Liver (tissue), 9 donors: ENCODE data around the gene COLEC12. TPM values are rescaled to one million over a fixed set of nuclear protein-coding genes. Genes with fewer than 3 reads are reported as not detected.

Experiments
- DNase-seq: peaks from one replicate; pipeline ENCODE4 v3.0.0-alpha.2; 2017; ENCODE audit warnings: low spot score
- H3K27ac ChIP-seq, 2 donors: one replicate each; pipeline ENCODE4 v1.7.0; 2013; ENCODE audit warnings: inconsistent platforms in 2 of 2, low read length in 2 of 2, control low read depth in 1 of 2, low read depth in 1 of 2, mild to moderate bottlenecking in 1 of 2
- H3K27me3 ChIP-seq, 4 donors: one replicate each; pipeline versions ENCODE4 v1.6.1 to v1.7.0; 2013; ENCODE audit warnings: low read length in 3 of 4, inconsistent platforms in 1 of 4, mild to moderate bottlenecking in 1 of 4, moderate library complexity in 1 of 4; ENCODE audit not compliant: control insufficient read depth in 4 of 4, insufficient read depth in 4 of 4
- H3K36me3 ChIP-seq, 4 donors: one replicate each; pipeline versions ENCODE4 v1.6.1 to v1.7.0; 2013; ENCODE audit warnings: low read length in 3 of 4, mild to moderate bottlenecking in 3 of 4, low read depth in 1 of 4, moderate library complexity in 1 of 4; ENCODE audit not compliant: control insufficient read depth in 4 of 4, insufficient read depth in 3 of 4
- H3K4me1 ChIP-seq, 4 donors: one replicate each; pipeline versions ENCODE4 v1.6.1 to v1.7.0; 2013; ENCODE audit warnings: low read length in 3 of 4, mild to moderate bottlenecking in 3 of 4, moderate library complexity in 1 of 4; ENCODE audit not compliant: control insufficient read depth in 4 of 4, insufficient read depth in 4 of 4
- H3K4me3 ChIP-seq, 3 donors: one replicate each; pipeline versions ENCODE4 v1.6.1 to v1.7.0; 2013; ENCODE audit warnings: low read length in 3 of 3, control low read depth in 1 of 3, low read depth in 1 of 3, mild to moderate bottlenecking in 1 of 3
- H3K9ac ChIP-seq, 2 donors: one replicate each; pipeline ENCODE4 v1.7.0; 2013; ENCODE audit warnings: low read length in 2 of 2, mild to moderate bottlenecking in 2 of 2, moderate library complexity in 2 of 2, control low read depth in 1 of 2, low read depth in 1 of 2
- H3K9me3 ChIP-seq, 4 donors: one replicate each; pipeline versions ENCODE4 v1.6.1 to v1.7.0; 2013; ENCODE audit warnings: low read length in 3 of 4; ENCODE audit not compliant: control insufficient read depth in 4 of 4
- CTCF ChIP-seq: fragments of 150-350 bp; IDR thresholded peaks from 2 replicates; pipeline ENCODE4 v1.5.1; 2017; ENCODE audit warnings: improper control_type of control experiment, low read depth, low read length; ENCODE audit not compliant: missing input control
- EGR1 ChIP-seq, 2 donors: IDR thresholded peaks; 2 replicates each; pipeline ENCODE4 v1.6.1; 2016 to 2018; ENCODE audit warnings: antibody characterized with exemption in 2 of 2, low read depth in 2 of 2
- FOXA1 ChIP-seq: IDR thresholded peaks from 2 replicates; pipeline ENCODE4 v1.6.1; 2016; ENCODE audit warnings: antibody characterized with exemption
- FOXA2 ChIP-seq: IDR thresholded peaks from 2 replicates; pipeline ENCODE4 v1.6.1; 2016; ENCODE audit warnings: antibody characterized with exemption
- HNF4A ChIP-seq, 2 donors: conservative IDR thresholded peaks; 2 replicates each; pipeline ENCODE4 v1.6.1; 2016; ENCODE audit warnings: antibody characterized with exemption in 2 of 2, mild to moderate bottlenecking in 2 of 2
- HNF4G ChIP-seq: IDR thresholded peaks from 2 replicates; pipeline ENCODE4 v1.6.1; 2016; ENCODE audit warnings: antibody characterized with exemption
- JUND ChIP-seq, 2 donors: IDR thresholded peaks; 2 replicates each; pipeline ENCODE4 v1.6.1; 2016; ENCODE audit warnings: antibody characterized with exemption in 2 of 2
- MAX ChIP-seq: IDR thresholded peaks from 2 replicates; pipeline ENCODE4 v1.6.1; 2016; ENCODE audit warnings: antibody characterized with exemption
- NR2F2 ChIP-seq: IDR thresholded peaks from 2 replicates; pipeline ENCODE4 v1.6.1; 2016; ENCODE audit warnings: antibody characterized with exemption
- REST ChIP-seq: IDR thresholded peaks from 2 replicates; pipeline ENCODE4 v1.6.1; 2016; ENCODE audit warnings: antibody characterized with exemption, mild to moderate bottlenecking
- RXRA ChIP-seq, 2 donors: IDR thresholded peaks; 2 replicates each; pipeline ENCODE4 v1.6.1; 2017 to 2018; ENCODE audit warnings: antibody characterized with exemption in 2 of 2, mild to moderate bottlenecking in 1 of 2
- SP1 ChIP-seq: IDR thresholded peaks from 2 replicates; pipeline ENCODE4 v1.6.1; 2018; ENCODE audit warnings: antibody characterized with exemption, mild to moderate bottlenecking
- YY1 ChIP-seq: IDR thresholded peaks from 2 replicates; pipeline ENCODE4 v1.6.1; 2016; ENCODE audit warnings: antibody characterized with exemption, mild to moderate bottlenecking
- WGBS: extraction: QIAGEN DNeasy Blood & Tissue Kit; methylation state at CpG from one replicate; pipeline ENCODE4 v1.1.7; 2013; 5-methylcytosine and 5-hydroxymethylcytosine counted together
- polyA plus RNA-seq, 2 donors: library from polyadenylated mRNA; stranded (reverse) in 1 of 2; unstranded in 1 of 2; fragments of 200-250 nt in 1 of 2; fragments of >200 nt in 1 of 2; fragmentation: Nextera tagmentation in 1 of 2; extraction: Ambion mirVana in 1 of 2; gene quantifications; one replicate each; pipeline versions ENCODE4 v1.2.1 to v1.2.3, GENCODE V29; 2013 to 2015
- total RNA-seq, 2 donors: library from RNA; depleted of rRNA; stranded (reverse); fragments of >200 nt; gene quantifications; one replicate each; pipeline ENCODE4 v1.2.3, GENCODE V29; 2014
- TF ChIP-seq, protein P1 (sequence below): IDR thresholded peaks from 2 replicates; pipeline ENCODE4 v1.6.1; 2016; ENCODE audit warnings: antibody characterized with exemption
- donor health status: healthy.
- donor health status: healthy.
- donor health status: healthy.
- donor health status: healthy.
- donor health status: healthy.

Gene COLEC12
- total and polyA plus RNA-seq, 4 donors = 0.03 to 1.6 (median 0.28) TPM

DNA sequence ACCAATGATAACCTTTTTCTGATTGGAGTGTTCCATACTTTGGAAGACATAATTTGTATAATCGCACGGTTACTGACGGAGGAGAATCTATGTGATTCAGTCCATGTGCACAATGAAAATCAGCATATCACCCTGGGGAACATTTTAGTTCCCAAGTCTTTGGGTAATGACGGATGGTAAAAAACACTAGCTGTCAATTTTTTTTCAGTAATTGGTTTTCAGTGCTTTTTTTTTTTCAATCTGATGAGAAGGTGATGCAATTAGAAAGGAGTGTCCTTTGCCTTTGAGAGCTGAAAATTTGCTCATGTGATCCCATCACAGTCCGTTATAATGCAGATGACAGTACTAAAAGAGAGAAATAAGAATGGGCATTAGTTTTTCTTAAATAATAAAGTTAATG, 180.8 kb downstream of the COLEC12 start:
- H3K9ac ChIP-seq = no peak overlapping the region
- no peaks in the 10 kb centered on the region for H3K4me1 ChIP-seq
- no peaks in the 10 kb centered on the region for H3K36me3 ChIP-seq
- DNase-seq = no peak
- H3K4me3 ChIP-seq = no peak overlapping the region
- H3K9me3 ChIP-seq = no peaks in the 10 kb centered on the region
- H3K27me3 ChIP-seq = no peaks in the 10 kb centered on the region
- no peak overlapping the region for H3K27ac ChIP-seq
- 91% methylated on average over 5 of the region's 5 CpGs for WGBS
- TF ChIP-seq, protein P1, sequence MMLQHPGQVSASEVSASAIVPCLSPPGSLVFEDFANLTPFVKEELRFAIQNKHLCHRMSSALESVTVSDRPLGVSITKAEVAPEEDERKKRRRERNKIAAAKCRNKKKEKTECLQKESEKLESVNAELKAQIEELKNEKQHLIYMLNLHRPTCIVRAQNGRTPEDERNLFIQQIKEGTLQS = no peak

DNA sequence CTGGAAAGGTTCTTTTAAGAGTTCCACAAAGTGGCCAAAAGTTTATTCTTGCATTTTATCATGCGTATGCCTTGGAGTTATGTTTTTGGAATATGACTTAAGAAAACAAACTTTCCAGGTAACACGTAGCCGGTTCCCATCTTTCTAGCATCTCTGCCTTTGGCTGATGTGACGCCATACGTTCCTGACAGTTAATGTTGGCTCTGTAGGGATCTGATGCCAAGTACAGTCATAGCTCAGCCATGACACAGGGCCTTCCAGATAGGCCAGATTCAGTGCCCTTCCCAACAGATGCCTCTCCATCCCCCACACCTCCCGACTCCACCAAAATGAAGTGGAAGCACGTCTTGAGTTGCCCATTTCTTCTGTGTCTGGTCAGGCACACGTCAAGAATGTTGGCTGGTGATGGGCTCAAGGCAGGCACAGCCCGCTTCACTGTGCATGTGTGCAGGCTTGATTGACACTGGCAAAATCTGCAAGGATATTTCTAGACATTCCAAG, 181.7 kb downstream of the COLEC12 start:
- no peaks in the 10 kb centered on the region for H3K9me3 ChIP-seq
- no peak overlapping the region for H3K9ac ChIP-seq
- whole genome bisulfite sequencing = 81% methylated on average over 9 of the region's 9 CpGs
- DNase-seq = no peak
- no peak overlapping the region for H3K4me3 ChIP-seq
- TF ChIP-seq, protein P1 = no peak
- no peak for TF ChIP-seq SP1
- no peak for TF ChIP-seq CTCF
- TF ChIP-seq JUND (IDR thresholded peaks at IDR 0.05) = no peak
- TF ChIP-seq HNF4A (conservative IDR thresholded peaks at IDR 0.05) = no peak
- TF ChIP-seq FOXA2 = no peak
- no peak for TF ChIP-seq HNF4G
- TF ChIP-seq EGR1 (IDR thresholded peaks at IDR 0.05; ENCODE audit: low read depth in 2 of 2) = no peak
- no peak for TF ChIP-seq MAX
- no peak for TF ChIP-seq FOXA1
- TF ChIP-seq RXRA (IDR thresholded peaks at IDR 0.05) = no peak
- no peak overlapping the region for H3K27ac ChIP-seq
- no peaks in the 10 kb centered on the region for H3K4me1 ChIP-seq
- no peaks in the 10 kb centered on the region for H3K27me3 ChIP-seq
- H3K36me3 ChIP-seq = no peaks in the 10 kb centered on the region

GRCh38 chr18:317618-318017, 182.9 kb downstream of the COLEC12 start:
- Histone ChIP-seq H3K9ac (no peak overlapping the region), H3K27me3 (no peaks in the 10 kb centered on the region), H3K4me3 (no peak overlapping the region), H3K9me3 (no peaks in the 10 kb centered on the region), H3K27ac (no peak overlapping the region), H3K4me1 (no peaks in the 10 kb centered on the region), H3K36me3 (no peaks in the 10 kb centered on the region)
- WGBS = 99% methylated on average over 6 of the region's 6 CpGs
- no peak for DNase-seq
- TF ChIP-seq HNF4A (conservative IDR thresholded peaks at IDR 0.05) = no peak
- no peak for TF ChIP-seq REST
- TF ChIP-seq NR2F2 = no peak
- no peak for TF ChIP-seq FOXA2
- TF ChIP-seq YY1 = no peak
- no peak for TF ChIP-seq JUND (IDR thresholded peaks at IDR 0.05)
- TF ChIP-seq CTCF = no peak
- no peak for TF ChIP-seq FOXA1
- TF ChIP-seq, protein P1 = no peak
